Measurements from ENCODE around the gene CAPN15. TPM values are rescaled to one million over a fixed set of nuclear protein-coding genes. Genes with fewer than 3 reads are reported as not detected.

Gene CAPN15
- total and polyA plus RNA-seq, 2 experiments from 2014 or later = 5.4 to 68.0 TPM

- H3K9me2 ChIP-seq (ENCODE audit: insufficient read depth) = no peaks in the 10 kb centered on the region
- H3K36me3 ChIP-seq (ENCODE audit: low read depth) = no peaks in the 10 kb centered on the region
- H3K4me2 ChIP-seq (ENCODE audit: unreplicated experiment) = no peak overlapping the region
- H4K20me1 ChIP-seq (ENCODE audit: insufficient read depth) = no peaks in the 10 kb centered on the region
- no peaks in the 10 kb centered on the region for H3K27me3 ChIP-seq (replicated peaks; ENCODE audit: insufficient read depth)
- H3K4me3 ChIP-seq = no peak overlapping the region
- no peak for DNase-seq
- H3K9me3 ChIP-seq (ENCODE audit: low read depth) = no peaks in the 10 kb centered on the region
- H3K9ac ChIP-seq = no peak overlapping the region
- 86 to 90% methylated on average over 26 to 27 of the region's 27 CpGs for WGBS, 2 experiments (ENCODE audit: low coverage in 1 of 2, low lambda C conversion rate in 2 of 2, missing lambda C conversion rate in 2 of 2)
- 0 out of 2 replicates have a peak, but pooled peaks cover 4% of the 10 kb centered on the region for H3K4me1 ChIP-seq (ENCODE audit: insufficient read depth)
- in situ Hi-C loops (cut with MboI) = no loop called here
- peaks cover 36% of the 10 kb centered on the region for H3K79me2 ChIP-seq (ENCODE audit: insufficient read depth)
- 0 out of 2 replicates have a peak, but pooled peaks cover 6% of the 10 kb centered on the region for H3F3A ChIP-seq (ENCODE audit: insufficient read depth)
- TF ChIP-seq EZH2 (IDR thresholded peaks at IDR 0.05; ENCODE audit: insufficient read depth, poor library complexity, severe bottlenecking) = no peak
- TF ChIP-seq EZH2phosphoT487 (IDR thresholded peaks at IDR 0.05; ENCODE audit: insufficient read depth, low read depth) = no peak
- H3K27ac ChIP-seq = no peak overlapping the region
- H2AFZ ChIP-seq = no peak overlapping the region
These were observed 45.5 kb downstream of the CAPN15 start for GRCh38 chr16:572865-573650.

GRCh38 chr16:574021-574760 is 46.7 kb downstream of the CAPN15 start:
- no peaks in the 10 kb centered on the region for H3K9me3 ChIP-seq (ENCODE audit: low read depth)
- H3K4me2 ChIP-seq (ENCODE audit: unreplicated experiment) = no peak overlapping the region
- no peak overlapping the region for H3K4me3 ChIP-seq
- in situ Hi-C loops (cut with MboI) = no loop called here
- H3K27ac ChIP-seq = no peak overlapping the region
- no peak overlapping the region for H3K9ac ChIP-seq
- H3K4me1 ChIP-seq (ENCODE audit: insufficient read depth) = 0 out of 2 replicates have a peak, but pooled peaks cover 2% of the 10 kb centered on the region
- DNase-seq = no peak
- WGBS, 2 experiments (ENCODE audit: low coverage in 1 of 2, low lambda C conversion rate in 2 of 2, missing lambda C conversion rate in 2 of 2) = 93 to 95% methylated on average over 38 to 46 of the region's 46 CpGs
- 0 out of 2 replicates have a peak, but pooled peaks cover 6% of the 10 kb centered on the region for H3F3A ChIP-seq (ENCODE audit: insufficient read depth)
- no peaks in the 10 kb centered on the region for H3K27me3 ChIP-seq (replicated peaks; ENCODE audit: insufficient read depth)
- H3K9me2 ChIP-seq (ENCODE audit: insufficient read depth) = no peaks in the 10 kb centered on the region
- no peaks in the 10 kb centered on the region for H4K20me1 ChIP-seq (ENCODE audit: insufficient read depth)
- no peak overlapping the region for H2AFZ ChIP-seq
- H3K36me3 ChIP-seq (ENCODE audit: low read depth) = no peaks in the 10 kb centered on the region
- peaks cover 33% of the 10 kb centered on the region for H3K79me2 ChIP-seq (ENCODE audit: insufficient read depth)
- TF ChIP-seq EZH2phosphoT487 (IDR thresholded peaks at IDR 0.05; ENCODE audit: insufficient read depth, low read depth) = no peak
- TF ChIP-seq EZH2 (IDR thresholded peaks at IDR 0.05; ENCODE audit: insufficient read depth, poor library complexity, severe bottlenecking) = no peak

- Histone ChIP-seq H4K20me1 (ENCODE audit: insufficient read depth) (no peaks in the 10 kb centered on the region), H3K4me1 (ENCODE audit: insufficient read depth) (no peaks in the 10 kb centered on the region), H3K9ac (no peak overlapping the region), H3K79me2 (ENCODE audit: insufficient read depth) (peaks cover 25% of the 10 kb centered on the region), H3K4me2 (ENCODE audit: unreplicated experiment) (no peak overlapping the region), H3K9me3 (ENCODE audit: low read depth) (no peaks in the 10 kb centered on the region), H3K27me3 (replicated peaks; ENCODE audit: insufficient read depth) (no peaks in the 10 kb centered on the region), H3F3A (ENCODE audit: insufficient read depth) (0 out of 2 replicates have a peak, but pooled peaks cover 1% of the 10 kb centered on the region), H3K27ac (no peak overlapping the region), H3K4me3 (no peak overlapping the region), H3K9me2 (ENCODE audit: insufficient read depth) (no peaks in the 10 kb centered on the region), H2AFZ (no peak overlapping the region), H3K36me3 (ENCODE audit: low read depth) (no peaks in the 10 kb centered on the region)
- no peak for DNase-seq
- 85 to 89% methylated on average over 33 to 36 of the region's 36 CpGs for WGBS, 2 experiments (ENCODE audit: low coverage in 1 of 2, low lambda C conversion rate in 2 of 2, missing lambda C conversion rate in 2 of 2)
- no peak for TF ChIP-seq EZH2phosphoT487 (IDR thresholded peaks at IDR 0.05; ENCODE audit: insufficient read depth, low read depth)
- TF ChIP-seq EZH2 (IDR thresholded peaks at IDR 0.05; ENCODE audit: insufficient read depth, poor library complexity, severe bottlenecking) = no peak
- in situ Hi-C loops (cut with MboI) = no loop called here
These were observed 48.1 kb downstream of the CAPN15 start for GRCh38 chr16:575354-576196.
